GM21526 (cell line): ENCODE results near the gene PCCA.
"Not testable (repeated sequence)": the region's sequence is repeated elsewhere in the genome, so short reads cannot be mapped to it uniquely, and the experiment has no call there.

Source experiments
- ATAC-seq: cut with Tn5 transposase; IDR thresholded peaks from one replicate; pipeline ENCODE4 v1.9.1; 2021; ENCODE audit warnings: moderate library complexity; ENCODE audit not compliant: unreplicated experiment, low FRiP score

Gene PCCA

DNA sequence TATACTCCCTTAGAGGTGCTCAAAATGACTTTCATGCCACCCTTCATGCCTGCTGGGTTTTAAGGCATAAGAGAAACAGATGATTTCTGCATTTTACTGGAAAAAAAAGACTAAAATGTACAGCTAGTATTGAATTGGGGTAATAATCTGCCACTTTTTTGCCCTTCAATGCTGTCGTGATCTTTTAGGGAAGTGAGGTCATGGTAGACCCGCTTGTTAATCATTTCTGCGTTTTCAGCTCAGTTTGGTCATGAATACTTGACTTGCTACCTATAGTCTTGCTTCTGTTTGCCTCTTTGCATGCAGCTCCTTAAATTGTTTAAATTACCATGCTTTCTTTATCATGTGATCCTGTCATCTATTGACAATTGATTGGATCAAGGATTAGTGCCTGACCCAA, 90.4 kb downstream of the PCCA start:
- no peak for ATAC-seq

DNA sequence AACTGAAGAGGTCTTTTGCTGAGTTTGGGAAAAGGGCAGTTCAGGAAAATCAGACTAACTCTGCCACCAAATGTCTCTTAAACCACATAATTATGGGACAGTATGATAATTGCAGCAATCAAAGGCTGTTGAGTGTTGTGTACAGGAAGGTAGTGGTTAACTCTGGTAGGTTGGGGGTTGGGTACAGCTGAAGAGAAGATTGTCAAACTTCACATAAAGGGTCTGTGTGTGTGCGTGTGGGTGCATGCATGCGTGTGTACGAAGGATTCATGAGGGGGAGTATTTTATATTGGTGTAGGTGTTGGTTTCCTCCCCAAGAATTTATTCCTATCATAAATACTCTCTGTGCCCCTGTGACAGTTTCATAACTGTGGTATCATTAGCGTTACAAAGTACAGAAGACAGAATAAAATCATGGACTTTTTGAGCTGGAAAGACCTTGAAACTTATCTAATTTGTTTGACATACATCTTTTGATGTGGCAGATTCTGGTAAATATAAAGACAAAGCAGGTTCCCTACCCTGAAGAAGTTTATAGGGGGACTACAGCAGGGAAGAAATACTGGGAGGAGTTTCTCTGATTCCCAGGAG, 94.1 kb downstream of the PCCA start:
- ATAC-seq: no peak

DNA sequence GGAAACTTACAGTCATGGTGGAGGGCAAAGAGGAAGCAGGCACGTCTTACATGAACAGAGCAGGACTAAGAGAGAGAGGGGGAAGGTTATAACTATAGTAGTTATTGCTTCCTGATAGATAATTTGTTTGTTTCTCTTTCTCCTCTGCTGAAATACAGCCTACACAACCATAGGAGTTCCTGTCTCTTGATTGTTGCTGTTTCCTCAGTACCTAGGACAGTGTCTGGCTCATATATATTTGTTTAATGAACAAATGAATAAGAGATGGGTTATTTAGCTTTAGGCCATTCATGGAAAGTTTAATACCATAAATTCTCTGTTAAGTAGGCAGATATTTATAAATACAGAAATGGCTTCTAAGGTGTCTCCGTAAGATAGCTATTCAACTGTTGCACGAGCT, 95.2 kb downstream of the PCCA start:
- ATAC-seq: no peak

DNA sequence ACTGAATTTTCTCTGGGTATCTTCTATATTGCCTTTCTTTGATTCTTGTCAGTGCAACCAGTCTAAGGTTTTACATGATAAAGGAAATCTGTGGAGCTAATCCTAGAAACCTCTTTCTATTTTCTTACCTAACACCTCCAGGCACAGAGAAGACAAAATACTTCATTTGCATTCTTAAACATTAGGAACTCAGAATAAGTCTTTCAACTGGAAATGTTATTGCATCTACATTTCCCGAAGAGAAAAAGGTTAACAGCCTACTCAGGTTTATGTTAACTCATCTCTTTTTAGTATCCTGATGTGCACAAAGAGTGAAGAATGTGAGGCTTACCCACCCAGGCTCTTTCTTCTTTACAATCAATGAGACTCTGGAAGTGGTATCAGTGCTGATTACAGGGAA, 106.7 kb downstream of the PCCA start:
- ATAC-seq: no peak

DNA sequence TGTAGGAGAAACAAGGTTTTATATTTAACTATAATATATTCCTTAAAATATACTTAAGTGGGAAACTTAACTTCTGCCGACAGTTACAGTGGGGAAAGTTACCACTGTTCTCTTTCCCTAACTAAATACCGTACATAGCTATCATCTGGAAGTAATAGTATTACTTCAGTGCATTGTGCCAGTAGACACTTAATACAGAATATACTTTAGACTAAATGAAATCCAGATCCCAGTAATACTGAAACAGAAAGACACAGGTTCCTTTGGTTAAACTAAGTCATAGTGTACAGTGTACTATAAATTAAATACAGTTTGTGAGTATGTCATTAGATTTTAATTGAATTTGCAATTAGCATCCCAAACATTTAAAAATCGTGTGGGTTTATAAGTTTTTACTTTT, 107.5 kb downstream of the PCCA start:
- ATAC-seq: no peak

DNA sequence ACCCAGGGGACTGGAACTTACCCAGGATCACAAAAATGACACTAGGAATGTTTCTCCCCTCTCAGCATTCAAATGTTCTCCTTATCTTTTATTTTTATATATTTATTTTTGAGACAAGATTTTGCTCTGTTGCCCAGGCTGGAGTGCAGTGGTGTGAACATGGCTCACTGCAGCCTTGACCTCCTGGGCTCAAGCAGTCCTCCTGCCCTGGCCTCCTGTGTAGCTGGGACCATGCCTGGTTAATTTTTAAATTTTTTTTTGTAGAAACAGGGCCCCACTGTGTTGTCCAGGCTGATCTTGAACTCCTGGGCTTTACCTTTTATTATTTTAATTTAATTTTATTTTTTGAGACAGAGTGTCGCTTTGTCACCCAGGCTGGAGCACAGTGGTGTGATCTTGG, 108.2 kb downstream of the PCCA start:
- ATAC-seq: no peak

DNA sequence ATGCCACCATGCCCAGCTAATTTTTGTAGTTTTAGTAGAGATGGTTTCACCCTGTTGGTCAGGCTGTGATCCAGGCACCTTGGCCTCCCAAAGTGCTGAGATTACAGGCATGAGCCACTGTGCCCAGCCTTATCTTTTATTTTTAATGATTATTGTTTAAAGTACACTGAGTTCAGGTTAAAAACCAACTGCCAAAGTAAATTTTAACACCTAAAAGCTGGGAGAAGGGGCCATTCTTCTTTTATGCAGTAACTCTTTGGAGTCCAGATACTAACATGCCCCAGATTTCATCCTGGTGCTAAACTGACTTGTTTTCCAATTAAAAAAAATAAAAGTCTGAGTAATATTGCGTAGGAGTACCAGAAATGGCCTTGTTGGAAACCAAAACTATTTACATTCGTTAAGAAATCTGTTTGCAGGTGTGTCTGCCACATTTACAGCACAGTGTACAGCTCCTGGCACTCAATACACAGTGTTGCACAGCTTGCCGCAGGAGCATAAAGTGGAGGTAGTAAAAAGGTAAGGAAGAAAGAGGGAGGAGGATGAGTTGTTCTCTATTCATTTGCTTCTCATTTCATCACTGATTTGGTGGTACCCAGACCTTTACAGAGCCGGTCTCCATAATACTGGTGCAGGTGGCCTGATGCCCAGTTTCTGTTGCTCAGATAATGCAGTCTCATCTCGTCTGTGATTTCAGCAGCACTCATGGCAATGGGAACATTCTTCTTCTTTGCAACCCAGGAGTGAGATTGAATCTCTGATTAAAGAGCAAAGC, 108.9 kb downstream of the PCCA start:
- no peak for ATAC-seq

DNA sequence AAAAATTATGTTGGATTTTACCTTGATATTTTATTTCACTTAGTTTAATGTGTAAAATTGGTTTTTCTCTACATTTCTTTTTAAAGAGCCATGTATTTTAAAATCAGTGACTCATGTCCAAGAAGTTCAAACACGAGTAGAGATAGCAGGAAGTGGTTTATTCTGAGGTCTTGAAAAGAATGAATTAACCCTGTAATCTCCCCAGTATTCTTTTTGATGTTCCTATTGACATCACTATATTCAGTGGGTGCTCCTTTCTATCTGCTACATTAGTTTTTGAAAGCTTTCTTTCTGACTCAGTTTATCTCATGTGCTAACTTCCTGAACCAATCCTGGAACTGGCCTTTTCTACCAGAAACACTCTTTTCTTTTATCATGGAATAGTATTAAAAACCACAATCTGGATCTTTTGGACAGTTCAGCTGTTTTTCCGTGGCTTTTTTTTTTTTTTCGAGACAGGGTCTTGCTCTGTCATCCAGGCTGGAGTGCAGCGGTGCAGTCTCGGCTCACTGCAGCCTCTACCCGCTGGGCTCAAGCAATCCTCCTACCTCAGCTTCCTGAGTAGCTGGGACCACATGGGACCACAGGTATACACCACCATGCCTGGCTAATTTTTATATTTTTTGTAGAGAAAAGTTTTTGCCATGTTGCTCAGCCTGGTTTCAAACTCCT, 114.9 kb downstream of the PCCA start:
- no peak for ATAC-seq

DNA sequence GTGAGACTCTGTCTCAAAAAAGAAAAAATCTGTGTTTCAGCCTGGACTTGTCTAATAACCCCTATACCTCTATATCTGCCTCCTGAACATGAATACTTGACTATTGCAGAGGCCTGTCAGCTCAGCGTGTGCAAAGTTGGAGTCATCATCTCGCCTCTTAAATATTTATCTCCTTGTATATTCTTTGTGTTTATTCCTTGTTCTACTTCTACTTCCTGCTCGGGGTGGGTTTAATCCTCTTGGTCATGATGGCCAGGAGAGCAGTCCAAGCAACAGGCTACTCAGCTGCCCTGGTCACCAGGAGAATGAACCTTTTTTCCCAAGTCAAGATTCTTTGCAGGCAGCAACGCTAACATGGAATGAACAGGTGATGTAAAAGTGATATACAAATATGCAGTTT, 119.1 kb downstream of the PCCA start:
- no peak for ATAC-seq

DNA sequence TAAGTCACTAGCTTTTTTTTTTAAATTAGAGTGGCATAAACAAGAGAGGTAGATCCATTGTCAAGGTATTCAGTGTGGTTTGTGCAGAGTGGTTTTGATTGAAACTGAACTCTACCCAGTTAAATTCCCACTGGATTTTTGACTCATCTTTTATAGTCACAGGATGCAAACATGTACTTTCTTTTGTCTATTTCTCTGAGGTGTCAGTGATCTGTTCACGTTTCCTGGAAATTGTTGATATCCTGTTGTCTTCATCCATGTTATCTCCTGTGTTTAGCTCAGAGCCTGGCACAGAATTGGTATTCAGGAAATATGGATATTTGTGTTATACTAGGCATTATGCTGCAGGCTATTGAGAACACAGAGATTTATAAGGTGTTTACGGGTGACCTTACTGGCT, 119.7 kb downstream of the PCCA start:
- ATAC-seq: no peak

DNA sequence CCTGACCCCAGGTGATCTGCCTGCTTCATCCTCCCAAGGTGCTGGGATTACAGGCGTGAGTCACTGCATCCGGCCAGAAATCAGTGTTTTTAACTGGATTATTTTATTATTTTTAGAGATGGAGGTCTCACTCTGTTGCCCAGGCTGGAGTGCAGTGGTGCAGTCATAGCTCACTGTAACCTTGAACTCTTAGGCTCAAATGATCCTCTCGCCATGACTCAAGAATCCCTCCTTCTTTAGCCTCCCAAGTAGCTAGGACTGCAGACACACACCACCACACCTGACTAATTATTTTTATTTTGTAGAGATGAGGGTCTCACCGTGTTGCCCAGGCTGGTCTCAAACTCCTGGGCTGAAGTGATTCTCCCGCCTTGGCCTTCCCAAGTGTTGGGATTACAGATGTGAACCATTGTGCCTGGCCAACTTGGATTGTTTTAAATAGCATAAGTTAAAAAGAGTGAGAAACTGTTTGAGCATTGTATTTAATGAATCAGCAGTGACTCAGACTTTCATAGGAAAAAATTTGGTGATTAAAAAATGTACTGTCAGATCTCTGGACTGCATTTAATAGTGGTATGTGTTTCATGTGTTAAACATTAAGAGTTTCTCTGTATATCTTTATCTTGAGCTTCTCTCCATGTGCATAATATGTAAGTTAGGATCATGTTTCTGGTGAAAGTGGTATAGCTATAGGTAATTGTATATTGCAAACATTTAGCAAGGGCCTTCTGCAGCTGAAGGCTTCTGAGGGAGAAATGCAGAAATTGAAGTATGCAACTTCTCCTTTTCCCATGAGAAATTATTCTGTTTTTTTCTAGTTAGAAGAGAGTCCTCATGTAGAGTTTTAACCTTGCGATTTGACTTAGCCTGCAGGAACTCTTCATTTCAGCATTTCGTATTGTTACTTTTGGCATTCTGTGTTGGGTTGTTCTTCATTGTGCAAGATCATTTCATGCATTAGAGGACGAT, 121.2 kb downstream of the PCCA start:
- ATAC-seq: no peak

DNA sequence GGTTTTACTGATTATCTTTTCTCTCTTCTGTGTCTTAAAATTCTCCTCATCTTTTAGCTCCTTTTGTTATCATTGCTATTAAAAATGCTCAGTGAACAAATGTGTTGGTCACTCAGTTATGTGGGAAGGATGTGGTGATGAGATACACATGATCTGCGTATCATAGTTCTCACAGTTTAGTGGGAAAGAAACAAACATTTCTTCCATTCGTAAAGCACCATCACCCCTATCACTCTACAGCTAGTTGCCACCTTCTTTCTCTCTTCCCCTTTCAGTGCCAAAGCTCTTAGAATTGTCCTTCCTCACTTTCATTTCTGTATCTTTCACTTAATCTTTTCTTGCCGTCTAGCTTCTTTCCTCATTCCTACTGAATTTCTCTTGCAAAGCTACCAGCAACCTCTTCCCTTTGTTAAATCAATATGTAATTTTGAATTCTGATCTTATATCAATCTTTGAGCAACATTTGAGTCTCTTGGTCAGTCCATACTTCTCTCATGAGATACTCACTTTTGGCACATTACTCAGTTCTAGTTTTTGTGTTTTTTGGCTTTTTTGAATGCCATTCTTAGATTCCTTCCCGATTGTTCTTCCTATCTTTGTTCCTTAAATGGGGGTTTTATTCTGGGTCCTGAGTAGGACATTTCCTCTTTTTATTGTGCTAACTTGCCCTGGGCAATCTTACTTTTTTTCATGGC, 122.3 kb downstream of the PCCA start:
- ATAC-seq: no peak

DNA sequence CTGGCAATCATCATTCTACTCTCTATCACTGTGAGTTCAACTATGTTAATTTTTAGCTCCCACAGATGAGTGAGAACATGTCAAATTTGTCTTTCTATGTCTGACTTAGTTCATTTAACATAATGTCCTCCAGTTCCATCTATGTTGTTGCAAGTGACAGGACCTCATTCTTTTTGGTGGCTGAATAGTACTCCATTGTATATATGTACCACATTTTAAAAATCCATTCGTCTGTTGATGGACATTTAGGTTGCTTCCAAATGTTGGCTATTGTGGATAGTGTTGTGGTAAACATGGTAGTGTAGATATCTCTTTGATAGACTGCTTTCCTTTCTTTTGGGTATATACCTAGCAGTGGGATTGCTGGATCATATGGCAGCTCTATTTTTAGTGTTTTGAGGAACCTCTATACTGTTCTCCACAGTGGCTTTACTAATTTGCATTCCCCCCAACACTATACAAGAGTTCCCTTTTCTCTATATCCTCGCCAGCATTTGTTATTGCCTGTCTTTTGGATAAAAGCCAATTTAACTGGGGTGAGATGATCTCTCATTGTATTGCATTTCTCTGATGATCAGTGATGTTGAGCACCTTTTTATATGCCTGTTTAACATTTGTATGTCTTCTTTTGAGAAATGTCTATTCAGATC, 124.1 kb downstream of the PCCA start:
- ATAC-seq: no peak

DNA sequence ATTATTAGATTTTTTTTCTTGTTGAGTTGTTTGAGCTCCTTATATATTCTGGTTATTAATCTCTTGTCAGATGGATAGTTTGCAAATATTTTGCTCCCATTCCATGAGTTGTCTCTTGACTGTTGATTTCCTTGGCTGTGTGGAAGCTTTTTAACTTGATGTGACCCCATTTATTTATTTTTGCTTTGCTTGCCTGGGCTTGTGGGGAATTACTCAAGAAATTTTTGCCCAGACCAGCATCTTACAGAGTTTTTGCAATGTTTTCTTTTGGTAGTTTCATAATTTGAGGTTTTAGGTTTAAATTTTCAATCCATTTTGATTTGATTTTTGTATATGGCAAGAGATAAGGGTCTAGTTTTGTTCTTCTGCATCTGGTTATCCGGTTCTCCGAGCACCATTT, 124.7 kb downstream of the PCCA start:
- no peak for ATAC-seq

DNA sequence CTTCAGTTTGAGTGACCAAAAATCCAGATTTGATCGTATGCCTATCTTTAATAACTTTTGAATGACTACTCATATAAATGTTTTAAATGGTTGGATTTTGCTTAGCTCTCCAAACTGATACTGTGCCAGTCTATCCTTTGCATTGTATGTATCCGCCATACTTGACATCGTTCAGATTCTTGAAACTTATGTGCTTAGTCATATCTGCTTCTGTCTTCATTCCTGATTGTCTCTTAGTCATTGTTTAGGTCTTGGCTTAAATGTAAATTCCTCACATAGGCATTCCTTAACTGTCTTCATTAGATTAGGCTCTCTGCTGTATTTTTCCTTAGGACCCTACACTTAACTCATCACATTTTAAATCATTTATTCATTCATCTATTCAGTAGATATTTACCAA, 126.0 kb downstream of the PCCA start:
- no peak for ATAC-seq

DNA sequence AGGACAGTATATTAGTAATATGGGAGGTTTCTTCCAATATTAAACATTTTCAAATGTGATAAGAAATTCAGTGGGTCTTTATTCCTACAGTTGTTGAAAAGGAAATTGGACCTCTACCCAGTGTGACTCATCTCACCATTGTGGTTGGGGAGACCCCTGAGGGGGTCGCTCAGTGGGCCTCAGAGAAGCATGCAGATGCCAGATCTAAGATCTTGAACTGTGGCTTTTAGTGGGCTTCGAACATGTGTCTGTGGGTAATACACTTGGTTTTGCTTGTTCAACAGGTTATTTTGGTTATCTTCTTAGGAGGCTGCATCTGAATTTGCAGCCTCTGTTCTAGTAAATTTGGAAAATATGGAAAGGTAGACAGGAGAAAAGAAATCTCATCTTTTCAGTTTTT, 132.3 kb downstream of the PCCA start:
- no peak for ATAC-seq

DNA sequence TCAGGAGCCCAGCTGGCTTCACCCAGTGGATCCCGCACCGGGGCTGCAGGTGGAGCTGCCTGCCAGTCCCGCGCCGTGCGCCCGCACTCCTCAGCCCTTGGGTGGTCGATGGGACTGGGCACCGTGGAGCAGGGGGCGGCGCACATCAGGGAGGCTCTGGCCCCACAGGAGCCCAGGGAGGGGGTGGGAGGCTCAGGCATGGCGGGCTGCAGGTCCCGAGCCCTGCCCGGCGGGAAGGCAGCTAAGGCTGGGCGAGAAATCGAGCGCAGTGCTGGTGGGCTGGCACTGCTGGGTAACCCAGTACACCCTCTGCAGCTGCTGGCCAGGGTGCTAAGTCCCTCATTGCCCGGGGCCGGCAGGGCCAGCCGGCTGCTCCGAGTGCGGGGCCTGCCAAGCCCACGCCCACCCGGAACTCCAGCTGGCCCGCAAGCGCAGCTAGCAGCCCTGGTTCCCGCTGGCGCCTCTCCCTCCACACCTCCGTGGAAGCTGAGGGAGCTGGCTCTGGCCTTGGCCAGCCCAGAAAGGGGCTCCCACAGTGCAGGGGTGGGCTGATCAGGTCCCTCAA, 135.2 kb downstream of the PCCA start:
- not testable (repeated sequence) for ATAC-seq

DNA sequence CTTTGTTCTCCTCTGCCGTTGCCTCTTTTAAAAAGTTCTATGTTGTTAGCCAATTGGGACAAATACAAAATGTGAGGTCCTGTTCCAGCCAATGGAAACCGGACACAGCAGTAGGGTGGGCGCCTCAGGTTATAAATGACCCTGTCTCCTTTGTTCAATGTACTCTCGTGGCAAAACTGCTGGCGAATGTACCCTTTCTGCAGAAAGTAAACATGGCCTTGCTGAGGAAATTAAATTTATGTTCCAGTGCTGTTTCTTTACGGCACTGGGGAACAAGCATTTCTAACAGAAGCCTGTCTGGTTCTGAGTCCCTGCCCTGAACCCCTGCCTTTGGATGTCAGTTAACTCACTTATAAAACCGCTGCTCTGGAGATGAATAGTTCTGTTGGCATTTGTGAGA, 140.7 kb downstream of the PCCA start:
- ATAC-seq: no peak

DNA sequence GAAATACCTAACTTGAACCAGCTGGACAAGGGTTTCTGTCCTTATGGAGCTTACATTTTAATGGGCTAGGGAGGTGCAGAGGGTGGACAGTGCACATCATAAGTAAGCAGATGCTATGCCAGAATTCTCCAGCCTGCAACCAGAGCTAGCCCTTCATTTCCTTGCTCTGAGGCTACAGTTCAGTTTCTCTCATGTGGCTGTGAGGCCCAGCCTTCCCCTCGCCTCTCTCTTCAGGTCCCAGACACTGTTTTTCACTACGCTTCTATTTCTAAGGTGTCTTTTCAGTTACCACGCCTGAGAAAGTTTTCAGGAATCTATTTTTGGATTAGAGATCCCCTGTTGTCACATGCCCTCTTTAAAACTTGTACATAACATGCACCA, 141.9 kb downstream of the PCCA start:
- ATAC-seq: no peak

DNA sequence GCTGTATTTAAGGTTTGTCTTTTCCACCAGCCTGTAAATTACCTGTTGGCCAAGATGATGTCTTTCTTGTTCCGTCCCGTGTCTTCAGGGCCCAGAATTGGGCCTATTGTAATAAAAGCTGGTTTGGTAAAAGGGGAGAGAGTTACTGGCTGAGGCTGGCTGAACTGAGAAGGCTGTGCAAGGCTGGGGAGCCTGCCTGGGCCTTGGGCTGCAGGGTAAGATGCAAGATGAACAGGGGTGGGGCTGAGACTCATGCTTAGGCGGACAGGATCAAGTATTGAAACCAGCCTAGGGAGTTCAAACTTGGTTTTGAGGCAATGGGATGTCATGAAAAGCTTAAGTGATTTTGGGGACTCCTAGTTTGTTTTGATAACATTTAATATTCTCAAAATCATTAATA, 142.3 kb downstream of the PCCA start:
- no peak for ATAC-seq
